ENCODE results near the gene ALLC.
"Not testable (repeated sequence)": the region's sequence is repeated elsewhere in the genome, so short reads cannot be mapped to it uniquely, and the experiment has no call there.

ALLC gene

GRCh38 chr2:3611589-3611988 lies 46.4 kb upstream of the ALLC start:
- Histone ChIP-seq H3K4me3 (ENCODE audit: low read depth, low read length) (no peak overlapping the region), H3K79me2 (no peaks in the 10 kb centered on the region), H3K36me3 (ENCODE audit: control insufficient read depth, insufficient read depth, low read length) (no peaks in the 10 kb centered on the region), H3K27ac (no peak overlapping the region), H3K9ac (no peak overlapping the region), H3K4me1 (no peaks in the 10 kb centered on the region), H3K9me3 (ENCODE audit: control insufficient read depth, low read length) (no peaks in the 10 kb centered on the region), H3K4me2 (ENCODE audit: low read length) (no peak overlapping the region), H2AFZ (no peak overlapping the region), H3K27me3 (ENCODE audit: control insufficient read depth, insufficient read depth, low read length) (no peaks in the 10 kb centered on the region)
- TF ChIP-seq CTCF (IDR thresholded peaks at IDR 0.05), result no peak

GRCh38 chr2:3612639-3613523 lies 45.1 kb upstream of the ALLC start:
- Histone ChIP-seq H3K4me3 (ENCODE audit: low read depth, low read length) (no peak overlapping the region), H3K9ac (no peak overlapping the region), H3K4me1 (no peaks in the 10 kb centered on the region), H3K79me2 (no peaks in the 10 kb centered on the region), H2AFZ (no peak overlapping the region), H3K27me3 (ENCODE audit: control insufficient read depth, insufficient read depth, low read length) (no peaks in the 10 kb centered on the region), H3K9me3 (ENCODE audit: control insufficient read depth, low read length) (no peaks in the 10 kb centered on the region), H3K4me2 (ENCODE audit: low read length) (no peak overlapping the region), H3K36me3 (ENCODE audit: control insufficient read depth, insufficient read depth, low read length) (no peaks in the 10 kb centered on the region), H3K27ac (no peak overlapping the region)
- no peak for TF ChIP-seq CTCF (IDR thresholded peaks at IDR 0.05)

- Histone ChIP-seq H3K4me3 (ENCODE audit: low read depth, low read length) (no peak overlapping the region), H3K27ac (no peak overlapping the region), H2AFZ (no peak overlapping the region), H3K4me1 (no peaks in the 10 kb centered on the region), H3K36me3 (ENCODE audit: control insufficient read depth, insufficient read depth, low read length) (no peaks in the 10 kb centered on the region), H3K4me2 (ENCODE audit: low read length) (no peak overlapping the region), H3K9ac (no peak overlapping the region), H3K27me3 (ENCODE audit: control insufficient read depth, insufficient read depth, low read length) (no peaks in the 10 kb centered on the region), H3K79me2 (no peaks in the 10 kb centered on the region), H3K9me3 (ENCODE audit: control insufficient read depth, low read length) (no peaks in the 10 kb centered on the region)
- TF ChIP-seq CTCF (IDR thresholded peaks at IDR 0.05), result no peak
Measured at GRCh38 chr2:3613524-3613905, 44.5 kb upstream of the ALLC start.

GRCh38 chr2:3614743-3615142 lies 43.3 kb upstream of the ALLC start:
- not testable (repeated sequence) for H3K4me2 ChIP-seq (ENCODE audit: low read length); H3K27me3 ChIP-seq (ENCODE audit: control insufficient read depth, insufficient read depth, low read length); H3K79me2 ChIP-seq; H3K4me3 ChIP-seq (ENCODE audit: low read depth, low read length); H3K36me3 ChIP-seq (ENCODE audit: control insufficient read depth, insufficient read depth, low read length); H3K27ac ChIP-seq; H3K4me1 ChIP-seq; H3K9ac ChIP-seq; H3K9me3 ChIP-seq (ENCODE audit: control insufficient read depth, low read length); H2AFZ ChIP-seq

GRCh38 chr2:3615541-3616200 lies 42.3 kb upstream of the ALLC start:
- not testable (repeated sequence) for H3K9me3 ChIP-seq (ENCODE audit: control insufficient read depth, low read length); H3K4me1 ChIP-seq; H2AFZ ChIP-seq; H3K4me2 ChIP-seq (ENCODE audit: low read length); H3K9ac ChIP-seq; H3K4me3 ChIP-seq (ENCODE audit: low read depth, low read length); H3K27me3 ChIP-seq (ENCODE audit: control insufficient read depth, insufficient read depth, low read length); H3K27ac ChIP-seq; H3K79me2 ChIP-seq; H3K36me3 ChIP-seq (ENCODE audit: control insufficient read depth, insufficient read depth, low read length)

- not testable (repeated sequence) for H3K36me3 ChIP-seq (ENCODE audit: control insufficient read depth, insufficient read depth, low read length); H3K79me2 ChIP-seq; H3K27ac ChIP-seq; H3K4me1 ChIP-seq; H3K4me3 ChIP-seq (ENCODE audit: low read depth, low read length); H3K27me3 ChIP-seq (ENCODE audit: control insufficient read depth, insufficient read depth, low read length); H2AFZ ChIP-seq; H3K4me2 ChIP-seq (ENCODE audit: low read length); H3K9me3 ChIP-seq (ENCODE audit: control insufficient read depth, low read length); H3K9ac ChIP-seq
Measured at GRCh38 chr2:3616435-3617197, 41.4 kb upstream of the ALLC start.

Data from parathyroid adenoma (tissue), 2 donors.